GM21526 (cell line): Measurements from ENCODE around the gene IL20.

Experiments used
- ATAC-seq: cut with Tn5 transposase; IDR thresholded peaks from one replicate; pipeline ENCODE4 v1.9.1; 2021; ENCODE audit warnings: moderate library complexity; ENCODE audit not compliant: unreplicated experiment, low FRiP score

Gene IL20

DNA sequence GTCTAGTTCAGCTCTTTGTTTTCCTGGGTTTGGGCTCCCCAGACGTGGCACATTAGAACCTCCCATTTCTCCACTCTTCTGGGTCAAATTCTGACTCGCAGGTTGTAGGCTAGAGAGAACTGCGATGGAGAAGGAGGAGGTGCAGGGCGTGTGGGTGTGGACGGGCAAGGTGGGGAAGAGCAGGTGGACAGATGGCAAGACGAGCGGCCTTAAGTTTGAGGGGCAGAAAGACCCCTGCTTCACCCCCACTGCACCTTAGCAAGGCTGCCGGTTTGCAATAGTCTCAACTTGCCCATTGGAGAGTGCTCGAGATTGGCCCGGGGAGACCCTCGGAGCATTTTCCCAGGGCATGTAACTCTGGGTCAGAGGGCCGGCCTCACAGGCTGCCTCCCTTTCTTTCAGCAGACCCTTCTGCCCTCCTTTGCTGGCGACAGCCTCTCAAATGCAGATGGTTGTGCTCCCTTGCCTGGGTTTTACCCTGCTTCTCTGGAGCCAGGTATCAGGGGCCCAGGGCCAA is 33.5 kb downstream of the IL20 start:
- no peak for ATAC-seq

DNA sequence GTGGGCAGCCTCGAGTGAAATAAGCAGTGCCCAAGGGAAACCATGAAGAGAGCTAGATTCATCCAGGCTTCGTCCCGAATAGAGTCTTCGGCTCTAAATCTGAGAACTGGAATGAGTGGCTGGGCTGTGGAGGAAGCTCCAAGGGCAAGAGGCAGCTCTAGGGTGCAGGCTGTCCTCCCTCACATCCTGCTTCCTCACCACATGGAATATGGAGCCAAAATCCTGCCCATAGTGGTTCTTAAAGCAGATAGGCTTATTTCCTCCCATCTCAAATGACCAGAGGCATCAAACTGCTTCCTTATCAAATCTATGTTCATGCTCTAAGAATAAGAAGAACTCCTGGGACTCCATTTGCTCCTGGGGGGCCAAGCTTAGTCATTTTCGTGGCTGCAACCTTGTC is 34.3 kb downstream of the IL20 start:
- no peak for ATAC-seq

GRCh38 chr1:206900149-206900548 is 34.7 kb downstream of the IL20 start:
- ATAC-seq, result no peak

DNA sequence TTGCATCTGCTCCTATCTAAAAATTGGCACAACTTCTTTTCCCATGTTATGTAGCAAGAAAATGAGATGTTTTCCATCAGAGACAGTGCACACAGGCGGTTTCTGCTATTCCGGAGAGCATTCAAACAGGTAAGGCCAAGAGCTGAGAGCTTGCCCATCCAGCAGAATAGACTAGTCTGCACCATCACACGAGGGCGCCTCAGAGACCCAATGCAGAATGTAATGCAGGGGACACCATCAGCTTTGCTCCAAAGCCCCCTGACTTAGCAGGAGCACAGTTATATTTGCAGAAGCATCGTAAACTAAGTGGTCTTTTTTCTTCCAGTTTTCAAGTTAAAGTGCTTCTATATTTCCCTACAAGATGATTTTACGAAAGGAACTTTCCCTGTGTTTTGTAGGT is 36.5 kb downstream of the IL20 start:
- ATAC-seq, result no peak

GRCh38 chr1:206902702-206903101 is 37.3 kb downstream of the IL20 start:
- no peak for ATAC-seq

DNA sequence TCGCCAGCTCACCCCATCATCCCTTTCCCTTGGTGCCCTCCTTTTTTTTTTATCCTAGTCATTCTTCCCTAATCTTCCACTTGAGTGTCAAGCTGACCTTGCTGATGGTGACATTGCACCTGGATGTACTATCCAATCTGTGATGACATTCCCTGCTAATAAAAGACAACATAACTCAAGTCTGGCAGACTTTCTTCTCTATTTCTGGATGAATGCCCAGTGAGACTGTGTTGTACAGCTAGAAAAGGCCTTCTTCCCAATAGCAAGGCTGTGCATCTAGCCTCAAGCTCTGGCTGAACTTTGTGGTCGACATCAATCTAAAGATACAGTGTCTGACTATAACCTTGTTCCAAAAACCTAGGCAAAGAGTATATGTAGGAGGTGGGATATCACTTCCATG is 38.3 kb downstream of the IL20 start:
- no peak for ATAC-seq

DNA sequence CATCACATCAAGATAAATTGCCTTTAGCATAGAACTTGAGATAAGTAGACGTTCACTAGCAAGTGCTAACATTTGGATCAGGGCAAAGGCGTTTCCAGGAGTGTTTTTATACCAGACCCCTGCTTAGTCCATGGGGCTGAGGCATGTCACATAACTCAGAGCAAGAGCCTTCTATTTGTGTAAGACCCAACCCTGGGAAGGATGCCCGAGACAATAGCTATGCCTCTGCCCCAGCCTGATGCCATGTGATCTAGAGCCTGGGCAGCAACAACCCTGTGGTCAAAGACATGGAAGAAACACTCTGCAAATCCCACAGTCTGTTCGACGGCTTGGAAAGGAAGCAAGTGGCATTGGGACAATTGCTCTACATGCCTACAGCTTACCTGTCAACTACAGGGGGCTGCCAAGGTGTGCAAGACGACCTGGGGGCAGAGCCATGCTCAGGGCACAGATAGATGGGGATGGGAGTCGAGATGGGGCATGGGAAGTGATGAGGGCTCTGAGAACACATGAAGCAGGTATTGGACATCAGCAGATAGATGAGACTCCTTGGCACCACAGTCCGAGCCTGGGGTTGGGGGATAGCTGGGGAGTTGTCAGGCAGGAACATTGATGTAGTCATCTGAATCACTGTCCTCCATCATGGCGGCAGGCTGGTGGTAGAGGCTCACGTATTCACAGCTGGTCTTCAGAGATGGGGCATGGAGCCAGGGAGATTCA is 39.2 kb downstream of the IL20 start:
- ATAC-seq, result no peak

- no peak for ATAC-seq
These were observed 40.1 kb downstream of the IL20 start for GRCh38 chr1:206905295-206906164.

- no peak for ATAC-seq
These were observed 42.0 kb downstream of the IL20 start for GRCh38 chr1:206907304-206907991.

DNA sequence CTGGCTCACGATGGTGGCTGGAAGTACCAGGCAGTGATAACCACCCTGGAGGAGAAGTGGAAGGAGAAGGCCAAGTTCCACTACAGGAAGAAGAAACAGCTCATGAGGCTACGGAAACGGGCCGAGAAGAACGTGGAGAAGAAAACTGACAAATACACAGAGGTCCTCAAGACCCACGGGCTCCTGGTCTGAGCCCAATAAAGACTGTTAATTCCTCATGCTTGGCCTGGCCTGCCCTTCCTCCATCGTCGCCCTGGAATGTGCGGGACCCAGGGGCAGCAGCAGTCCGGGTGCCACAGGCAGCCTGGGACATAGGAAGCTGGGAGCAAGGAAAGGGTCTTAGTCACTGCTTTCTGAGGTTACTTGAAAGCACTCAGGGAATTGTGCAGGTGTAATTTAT is 42.6 kb downstream of the IL20 start:
- ATAC-seq, result no peak

DNA sequence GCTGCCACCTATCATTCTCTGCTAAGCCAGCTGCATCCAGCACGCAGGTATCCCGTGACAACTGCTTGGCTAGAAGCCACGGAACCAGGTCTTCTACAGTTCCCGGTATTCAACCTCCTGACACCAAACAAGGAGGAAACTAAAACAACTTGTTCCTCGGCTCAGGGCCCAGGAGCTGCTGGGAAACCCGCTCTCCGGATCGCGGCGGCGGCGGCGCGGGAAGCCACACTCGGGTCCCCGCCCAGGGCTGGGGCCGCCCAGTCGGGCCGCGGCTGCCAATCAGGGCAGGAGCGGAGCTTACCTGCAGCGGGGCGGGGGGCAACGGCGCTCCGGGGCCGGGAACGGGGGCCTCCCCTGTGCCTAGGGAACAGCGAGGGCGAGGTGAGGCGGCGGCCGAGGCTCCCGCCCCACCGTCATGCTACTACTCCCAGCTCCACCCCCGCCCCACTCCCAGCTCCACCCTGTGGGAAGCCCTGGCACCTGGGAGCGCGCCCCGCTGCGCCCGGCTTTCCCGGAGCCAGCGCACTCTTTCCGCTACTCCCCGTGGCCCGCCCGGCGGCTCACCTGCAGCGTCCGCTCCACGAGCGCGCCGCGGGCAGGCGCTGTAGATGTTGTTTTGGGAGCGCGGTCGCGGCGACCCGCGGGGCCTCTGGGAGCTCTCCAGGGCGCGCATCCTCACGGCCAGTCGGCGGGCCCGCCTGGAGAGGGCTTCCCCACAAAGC is 43.9 kb downstream of the IL20 start:
- no peak for ATAC-seq

DNA sequence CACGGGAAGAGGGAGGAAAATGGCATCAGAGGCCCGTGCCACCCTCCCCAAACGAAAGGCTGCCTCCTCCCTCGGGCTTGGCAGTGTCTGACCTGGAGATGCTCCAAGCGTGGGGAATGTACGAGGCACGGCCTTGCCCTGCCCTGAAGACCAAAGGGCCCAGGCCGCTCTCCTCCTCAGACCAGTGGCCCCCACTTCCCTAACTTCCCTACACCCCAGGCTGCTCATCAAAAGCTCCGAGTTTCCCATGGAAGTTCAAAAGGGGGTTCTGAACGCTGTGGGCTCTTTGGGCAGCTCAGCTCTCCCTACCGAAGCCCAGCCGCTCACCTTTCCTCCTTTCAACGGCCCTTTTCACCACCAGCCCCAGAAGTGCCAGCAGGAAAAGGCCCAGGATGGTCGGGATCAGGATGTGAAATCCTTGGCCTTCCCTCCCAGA is 44.5 kb downstream of the IL20 start:
- ATAC-seq, result no peak

DNA sequence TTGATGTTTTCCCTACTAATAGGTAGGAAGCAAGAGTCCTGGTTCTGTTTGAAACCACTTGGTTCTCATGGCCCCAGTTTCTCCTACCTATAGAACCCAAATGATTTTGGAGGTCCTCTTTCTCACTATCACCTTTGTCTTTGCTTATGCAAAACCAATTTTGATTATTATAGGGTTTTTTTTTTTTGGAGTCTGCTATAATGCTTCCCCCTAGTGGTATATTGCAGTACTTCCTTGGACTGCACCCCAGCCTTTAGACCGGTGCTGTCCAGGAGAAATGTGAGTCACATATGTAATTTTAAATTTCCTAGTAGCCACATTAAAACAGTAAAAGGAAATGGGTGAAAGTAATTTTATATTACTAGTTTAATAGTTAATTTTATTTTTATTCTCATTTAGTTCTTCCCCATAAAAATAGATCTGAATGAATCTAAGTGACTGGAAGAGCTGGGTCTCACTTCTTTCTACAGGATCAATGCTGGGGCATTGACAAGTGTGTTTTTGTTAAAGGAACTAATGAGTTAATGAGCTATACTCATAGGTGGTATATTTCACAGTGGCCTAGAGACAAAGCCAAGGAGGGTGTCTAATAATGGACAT is 45.7 kb downstream of the IL20 start:
- no peak for ATAC-seq

DNA sequence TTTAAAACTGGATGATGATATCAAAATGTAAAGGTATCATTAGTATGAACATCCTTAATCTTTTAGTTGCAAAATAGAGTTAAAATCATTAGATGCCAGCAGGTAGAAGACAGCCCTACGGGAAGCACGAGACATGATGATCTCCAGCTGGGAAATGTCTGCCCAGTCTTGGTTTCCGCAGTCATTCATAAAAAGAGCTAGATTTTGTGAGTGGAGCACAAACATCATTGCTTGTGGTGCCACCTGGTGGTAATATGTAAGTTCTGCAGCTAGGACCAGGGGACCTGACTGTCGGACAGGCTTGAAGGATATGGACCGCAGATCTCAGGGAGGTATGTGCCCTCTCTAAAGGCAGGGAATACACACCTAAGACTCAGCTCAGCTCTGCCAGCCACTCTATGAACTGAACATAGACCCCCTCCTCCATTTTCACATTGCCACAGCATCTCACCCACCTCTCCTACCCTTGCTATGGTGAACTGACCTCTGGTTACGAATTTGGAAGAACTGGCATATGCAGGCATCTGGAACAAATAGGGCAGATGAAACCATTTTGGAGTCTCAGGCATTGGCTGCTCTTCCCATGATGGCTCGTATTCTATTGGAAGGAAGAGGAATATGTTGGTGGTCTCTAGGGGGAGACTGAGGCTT is 47.1 kb downstream of the IL20 start:
- peak; percentile 43 for ATAC-seq

DNA sequence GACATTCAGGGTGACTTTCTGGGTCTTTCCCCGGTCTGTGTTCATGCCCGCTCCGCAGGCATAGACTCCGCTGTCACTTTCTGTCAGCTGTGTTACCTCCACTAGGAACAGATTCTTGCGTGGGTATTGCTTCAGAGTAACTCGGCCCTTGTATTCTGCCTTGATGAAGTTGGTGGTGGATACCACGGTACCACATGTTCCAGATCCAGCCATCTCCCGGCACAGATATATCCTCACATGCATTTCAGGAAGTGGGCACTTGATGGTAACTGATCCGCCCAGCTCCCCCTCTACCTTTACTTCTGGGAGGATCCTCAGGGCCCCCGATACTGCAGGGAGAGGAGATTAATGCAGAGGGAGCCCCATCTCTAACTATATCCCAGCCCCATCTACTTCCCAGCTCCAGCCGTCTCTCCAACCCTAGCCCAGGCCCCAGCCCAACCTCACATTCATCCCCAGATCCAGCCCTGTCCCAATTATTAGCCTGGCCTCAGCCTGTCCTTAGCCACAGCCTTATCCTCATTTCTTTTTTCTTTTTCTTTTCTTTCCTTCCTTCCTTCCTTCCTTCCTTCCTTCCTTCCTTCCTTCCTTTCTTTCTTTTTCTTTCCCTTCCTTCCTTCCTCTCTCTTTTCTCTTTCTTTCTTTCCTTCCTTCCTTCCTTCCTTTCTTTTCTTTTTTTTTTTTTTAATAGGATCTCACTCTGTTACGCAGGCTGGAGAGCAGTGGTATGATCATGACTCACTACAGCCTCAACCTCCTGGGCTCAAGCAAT is 48.5 kb downstream of the IL20 start:
- ATAC-seq, result no peak

GRCh38 chr1:206915030-206915735 is 49.8 kb downstream of the IL20 start:
- ATAC-seq, result no peak

DNA sequence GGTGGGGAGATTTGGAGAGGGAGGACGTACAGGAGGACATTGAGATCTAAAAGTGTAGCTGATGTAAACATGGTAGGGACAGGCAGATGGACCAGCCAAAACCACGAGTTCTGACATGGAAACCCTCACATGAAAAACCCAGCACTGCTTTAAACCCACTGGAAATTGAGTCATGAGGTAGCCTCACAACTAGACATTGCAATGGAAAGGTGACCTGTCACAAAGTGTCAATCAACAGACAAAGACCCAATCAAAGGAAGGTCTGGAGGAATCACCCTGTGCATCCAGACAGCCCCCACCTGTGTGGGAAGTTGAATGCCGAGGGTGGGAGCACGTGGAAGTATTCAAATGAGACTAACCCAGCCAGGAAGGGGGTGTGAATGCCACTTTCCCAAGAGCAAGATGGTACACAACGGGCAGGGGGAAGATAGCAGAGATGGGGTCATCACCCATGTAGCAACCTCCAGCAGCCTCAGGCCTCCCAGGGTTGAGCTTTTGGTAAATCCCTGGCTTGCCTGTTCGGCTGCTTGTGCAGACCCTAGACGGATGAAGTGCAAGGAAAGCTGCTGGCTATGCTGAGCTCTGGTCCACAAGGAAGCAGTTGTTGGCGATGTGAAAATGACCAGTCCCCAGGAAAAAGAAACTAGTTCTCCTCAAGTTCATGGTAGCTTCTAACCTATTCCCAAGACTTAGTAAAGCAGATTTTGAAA is 50.7 kb downstream of the IL20 start:
- no peak for ATAC-seq

GRCh38 chr1:206918076-206918475 is 52.7 kb downstream of the IL20 start:
- no peak for ATAC-seq
